Activated T-cell treated with anti-CD3 and anti-CD28 coated beads, Interleukin-2, amount 50 U/mL, for 4 hours (primary cell): ENCODE measurements around the gene LRRFIP1. TPM values are rescaled to one million over a fixed set of nuclear protein-coding genes. Genes with fewer than 3 reads are reported as not detected.
"Not testable (repeated sequence)": the region's sequence is repeated elsewhere in the genome, so short reads cannot be mapped to it uniquely, and the experiment has no call there.

Experiments used
- ATAC-seq, 2 donors: fragments of 200-7000 bp; cut with Tn5 transposase; one replicate each; pipeline ENCODE4 v1.10.0; 2021
- DNase-seq: peaks from one replicate; pipeline ENCODE4 v3.0.0-alpha.2; 2020
- H3K27me3 Mint-ChIP-seq: one replicate; pipeline ENCODE4 v1.8.0; 2021; ENCODE audit warnings: low read depth, mixed read lengths
- H3K36me3 Mint-ChIP-seq: one replicate; pipeline ENCODE4 v1.8.0; 2022; ENCODE audit warnings: mixed read lengths; ENCODE audit not compliant: insufficient read depth
- H3K4me1 Mint-ChIP-seq: one replicate; pipeline ENCODE4 v1.8.0; 2021; ENCODE audit warnings: low read depth, mixed read lengths
- H3K4me3 Mint-ChIP-seq: one replicate; pipeline ENCODE4 v1.8.0; 2021; ENCODE audit warnings: mild to moderate bottlenecking, moderate library complexity, mixed read lengths
- H3K9me3 Mint-ChIP-seq: one replicate; pipeline ENCODE4 v1.8.0; 2021; ENCODE audit warnings: mixed read lengths
- total RNA-seq, 3 donors: library from RNA; stranded (reverse); gene quantifications; one replicate each; pipeline ENCODE4 v1.2.1, GENCODE V29; 2021

LRRFIP1 gene
- total RNA-seq, 3 donors from 2014 or later: 160 to 203 (median 169) TPM

DNA sequence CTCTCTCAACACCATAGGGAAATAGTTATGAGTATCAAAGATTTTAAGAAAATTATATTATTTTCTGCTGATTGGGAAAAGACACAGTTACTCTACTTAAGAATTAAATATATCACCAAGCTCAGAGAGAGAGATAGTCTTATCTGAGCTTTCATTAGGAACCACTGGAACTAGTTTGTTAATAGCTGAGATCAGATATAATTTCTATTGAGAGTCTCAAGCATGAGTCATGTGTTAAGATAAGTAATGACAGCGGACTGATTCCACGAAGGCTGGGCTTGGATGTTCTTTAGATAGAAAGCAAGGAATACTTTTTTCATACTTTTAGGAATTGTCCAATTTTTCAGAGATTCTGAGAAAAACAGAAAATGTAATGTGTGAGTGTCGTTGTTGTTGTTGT is 126.8 kb downstream of the LRRFIP1 start:
- no peak overlapping the region for H3K4me3 Mint-ChIP-seq
- peaks cover 12% of the 10 kb centered on the region for H3K4me1 Mint-ChIP-seq
- no peaks in the 10 kb centered on the region for H3K27me3 Mint-ChIP-seq
- peaks cover 64% of the 10 kb centered on the region for H3K36me3 Mint-ChIP-seq
- no peaks in the 10 kb centered on the region for H3K9me3 Mint-ChIP-seq
- no peak for DNase-seq
- ATAC-seq: no peak

DNA sequence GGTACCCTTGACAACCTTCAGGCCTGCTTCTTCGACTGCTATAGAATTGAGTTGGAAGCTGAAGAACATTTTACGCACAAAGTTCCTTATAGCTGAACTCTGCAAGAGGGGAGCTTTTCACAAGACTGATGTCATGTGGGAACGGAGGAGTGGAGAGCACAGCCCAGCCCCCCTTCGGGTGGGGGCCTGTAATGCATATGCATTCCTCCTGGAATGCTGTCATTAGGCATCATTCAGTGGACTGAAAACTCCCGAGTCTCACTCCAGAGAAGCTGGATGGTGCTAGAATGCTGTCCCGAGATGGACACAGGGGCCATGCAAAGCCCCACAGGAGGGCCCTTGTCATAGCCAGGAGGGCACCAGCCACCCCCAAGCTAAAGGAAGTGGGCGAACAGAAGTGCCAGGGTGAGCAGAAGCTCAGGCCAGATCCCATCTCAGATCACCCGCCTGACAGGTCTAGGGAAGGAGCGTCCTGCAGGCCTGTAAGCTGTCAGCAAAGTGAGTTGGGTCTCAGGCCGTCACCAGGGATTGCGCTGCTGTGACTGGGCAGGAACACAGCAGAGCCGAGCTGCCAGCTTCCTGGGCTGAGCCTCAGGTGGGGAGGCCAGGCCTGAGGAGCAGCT is 127.3 kb downstream of the LRRFIP1 start:
- Mint-ChIP-seq H3K36me3 (peaks cover 60% of the 10 kb centered on the region), H3K4me3 (no peak overlapping the region), H3K9me3 (no peaks in the 10 kb centered on the region), H3K27me3 (no peaks in the 10 kb centered on the region), H3K4me1 (peaks cover 12% of the 10 kb centered on the region)
- DNase-seq: no peak
- ATAC-seq: no peak

DNA sequence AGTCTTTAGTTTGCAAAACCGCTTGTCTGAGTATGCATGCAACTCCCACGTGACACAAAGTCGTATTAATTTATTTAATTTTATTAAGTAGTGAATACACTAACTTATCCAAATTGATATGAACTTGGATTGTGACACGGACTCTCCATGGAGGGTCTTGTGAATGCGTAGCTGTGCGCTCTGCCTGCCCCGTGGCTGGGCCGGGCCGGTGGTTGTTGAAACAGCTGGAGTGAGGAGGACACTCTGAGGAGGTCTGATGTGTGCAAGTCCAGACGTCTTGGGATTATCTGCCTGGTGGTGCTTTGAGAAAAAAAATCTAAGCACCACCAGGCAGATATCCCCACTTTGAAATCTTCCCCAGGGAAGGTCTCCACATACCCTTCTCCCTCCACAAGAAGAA is 130.2 kb downstream of the LRRFIP1 start:
- Mint-ChIP-seq H3K4me1 (peaks cover 6% of the 10 kb centered on the region), H3K9me3 (no peaks in the 10 kb centered on the region), H3K27me3 (no peaks in the 10 kb centered on the region), H3K4me3 (no peak overlapping the region), H3K36me3 (peaks cover 64% of the 10 kb centered on the region)
- no peak for ATAC-seq
- DNase-seq: no peak

DNA sequence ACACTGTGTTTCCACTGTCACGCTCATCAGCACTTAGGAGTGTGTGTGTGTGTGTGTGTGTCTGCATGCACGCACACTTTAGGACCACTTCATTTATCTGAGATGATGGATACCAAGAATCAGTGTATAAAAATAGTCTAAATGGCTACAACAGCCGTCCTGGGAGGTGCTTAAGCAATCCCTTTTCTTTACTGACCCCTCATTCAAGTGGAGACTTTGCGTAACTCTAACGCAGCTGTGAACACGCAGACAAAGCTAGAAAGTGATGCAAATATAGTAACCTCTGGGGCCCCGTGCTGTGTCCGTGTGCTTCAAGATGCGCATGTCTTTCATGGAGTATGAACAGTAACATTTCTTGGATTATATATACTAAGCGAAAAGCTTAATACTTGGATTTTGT is 130.8 kb downstream of the LRRFIP1 start:
- H3K4me1 Mint-ChIP-seq: peaks cover under 1% of the 10 kb centered on the region
- no peaks in the 10 kb centered on the region for H3K27me3 Mint-ChIP-seq
- no peak overlapping the region for H3K4me3 Mint-ChIP-seq
- peaks cover 65% of the 10 kb centered on the region for H3K36me3 Mint-ChIP-seq
- H3K9me3 Mint-ChIP-seq: no peaks in the 10 kb centered on the region
- DNase-seq (no peak), ATAC-seq (no peak)

DNA sequence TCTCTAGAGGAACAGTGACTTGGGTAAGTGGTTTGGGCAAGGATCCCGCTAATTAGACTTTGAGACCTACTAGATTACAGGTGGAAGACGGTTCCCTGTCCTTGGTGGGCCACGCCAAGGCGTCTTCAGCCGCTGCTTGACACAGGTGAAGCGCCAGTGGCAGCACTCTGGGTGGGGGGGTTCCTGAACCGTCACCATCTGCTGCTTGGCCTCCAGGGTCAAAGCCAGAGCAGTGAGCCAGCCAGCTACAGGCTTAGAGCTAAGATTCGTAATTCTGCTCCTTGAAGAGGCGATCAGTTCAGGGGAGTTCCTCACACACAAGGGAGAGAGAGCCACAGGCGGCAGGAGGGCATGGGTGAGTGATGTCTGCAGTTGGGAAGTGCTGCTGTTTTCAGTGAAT is 131.8 kb downstream of the LRRFIP1 start:
- peaks cover 65% of the 10 kb centered on the region for H3K36me3 Mint-ChIP-seq

GRCh38 chr2:237760506-237761502 is 133.4 kb downstream of the LRRFIP1 start:
- H3K27me3 Mint-ChIP-seq: no peaks in the 10 kb centered on the region
- DNase-seq (no peak), ATAC-seq (no peak)
- H3K36me3 Mint-ChIP-seq: peaks cover 54% of the 10 kb centered on the region
- H3K4me3 Mint-ChIP-seq: no peak overlapping the region
- H3K4me1 Mint-ChIP-seq: no peaks in the 10 kb centered on the region
- H3K9me3 Mint-ChIP-seq: no peaks in the 10 kb centered on the region

More for the DNA sequence above, 131.8 kb downstream of the LRRFIP1 start:
- ATAC-seq (no peak), DNase-seq (no peak)
- Mint-ChIP-seq H3K4me3 (no peak overlapping the region), H3K9me3 (no peaks in the 10 kb centered on the region), H3K4me1 (no peaks in the 10 kb centered on the region), H3K27me3 (no peaks in the 10 kb centered on the region)

DNA sequence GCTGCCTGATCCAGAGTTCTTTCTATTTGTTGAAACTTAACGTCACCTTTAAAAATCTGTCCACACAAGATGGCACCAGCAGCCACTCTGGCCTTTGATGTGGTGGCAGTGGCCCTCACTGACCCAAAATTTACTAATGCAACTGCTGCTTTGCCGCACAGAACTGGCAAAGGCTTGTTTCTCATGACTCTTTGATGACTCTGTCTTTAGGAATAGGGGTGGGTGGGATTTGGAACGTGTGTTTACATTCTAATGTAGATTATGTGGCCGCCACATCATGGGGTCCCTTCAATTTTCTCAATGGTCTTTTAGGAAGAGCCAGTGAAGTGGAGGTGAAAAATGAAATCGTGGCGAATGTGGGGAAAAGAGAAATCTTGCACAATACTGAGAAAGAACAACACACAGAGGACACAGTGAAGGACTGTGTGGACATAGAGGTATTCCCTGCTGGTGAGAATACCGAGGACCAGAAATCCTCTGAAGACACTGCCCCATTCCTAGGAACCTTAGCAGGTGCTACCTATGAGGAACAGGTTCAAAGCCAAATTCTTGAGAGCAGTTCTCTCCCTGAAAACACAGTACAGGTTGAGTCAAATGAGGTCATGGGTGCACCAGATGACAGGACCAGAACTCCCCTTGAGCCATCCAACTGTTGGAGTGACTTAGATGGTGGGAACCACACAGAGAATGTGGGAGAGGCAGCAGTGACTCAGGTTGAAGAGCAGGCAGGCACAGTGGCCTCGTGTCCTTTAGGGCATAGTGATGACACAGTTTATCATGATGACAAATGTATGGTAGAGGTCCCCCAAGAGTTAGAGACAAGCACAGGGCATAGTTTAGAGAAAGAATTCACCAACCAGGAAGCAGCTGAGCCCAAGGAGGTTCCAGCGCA is 135.2 kb downstream of the LRRFIP1 start:
- not testable (repeated sequence) for H3K4me3 Mint-ChIP-seq, H3K9me3 Mint-ChIP-seq, DNase-seq, H3K27me3 Mint-ChIP-seq, H3K4me1 Mint-ChIP-seq
- peak in 1 of 2 donors; percentile 46 for ATAC-seq
- H3K36me3 Mint-ChIP-seq: peaks cover 50% of the 10 kb centered on the region

GRCh38 chr2:237763812-237764211 is 136.4 kb downstream of the LRRFIP1 start:
- Mint-ChIP-seq H3K9me3 (no peaks in the 10 kb centered on the region), H3K36me3 (peaks cover 52% of the 10 kb centered on the region), H3K4me3 (no peak overlapping the region), H3K27me3 (no peaks in the 10 kb centered on the region), H3K4me1 (no peaks in the 10 kb centered on the region)
- no peak for ATAC-seq
- no peak for DNase-seq

DNA sequence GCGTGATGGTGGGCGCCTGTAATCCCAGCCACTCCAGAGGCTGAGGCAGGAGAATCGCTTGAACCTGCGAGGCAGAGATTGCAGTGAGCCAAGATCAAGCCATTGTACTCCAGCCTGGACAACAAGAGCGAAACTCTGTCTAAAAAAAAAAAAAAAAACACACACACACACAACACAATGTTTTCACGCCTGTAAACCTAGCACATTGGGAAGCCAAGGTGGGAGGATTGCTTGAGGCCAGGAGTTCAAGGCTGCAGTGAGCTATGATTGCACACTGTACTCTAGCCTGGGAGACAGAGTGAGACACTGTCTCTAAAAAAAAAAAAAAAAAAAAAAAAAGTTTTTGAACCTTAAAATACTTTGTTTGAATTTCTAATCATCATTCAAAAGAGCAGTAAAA is 137.7 kb downstream of the LRRFIP1 start:
- not testable (repeated sequence) for DNase-seq, H3K4me3 Mint-ChIP-seq, H3K4me1 Mint-ChIP-seq, H3K9me3 Mint-ChIP-seq, ATAC-seq, H3K27me3 Mint-ChIP-seq
- peaks cover 50% of the 10 kb centered on the region for H3K36me3 Mint-ChIP-seq

GRCh38 chr2:237765875-237766274 is 138.5 kb downstream of the LRRFIP1 start:
- Mint-ChIP-seq H3K4me1 (no peaks in the 10 kb centered on the region), H3K4me3 (no peak overlapping the region), H3K36me3 (peaks cover 50% of the 10 kb centered on the region), H3K27me3 (no peaks in the 10 kb centered on the region), H3K9me3 (no peaks in the 10 kb centered on the region)
- DNase-seq: no peak
- ATAC-seq: no peak

GRCh38 chr2:237766340-237766739 is 139.0 kb downstream of the LRRFIP1 start:
- Mint-ChIP-seq H3K36me3 (peaks cover 50% of the 10 kb centered on the region), H3K9me3 (no peaks in the 10 kb centered on the region)
- no peak for DNase-seq

GRCh38 chr2:237772513-237772912 is 145.1 kb downstream of the LRRFIP1 start:
- no peak for ATAC-seq
- no peak for DNase-seq
- Mint-ChIP-seq H3K4me1 (no peaks in the 10 kb centered on the region), H3K4me3 (no peak overlapping the region), H3K36me3 (peaks cover 56% of the 10 kb centered on the region), H3K27me3 (no peaks in the 10 kb centered on the region), H3K9me3 (no peaks in the 10 kb centered on the region)

More at GRCh38 chr2:237766340-237766739, 139.0 kb downstream of the LRRFIP1 start:
- no peak for ATAC-seq
- Mint-ChIP-seq H3K4me3 (no peak overlapping the region), H3K4me1 (no peaks in the 10 kb centered on the region), H3K27me3 (no peaks in the 10 kb centered on the region)

DNA sequence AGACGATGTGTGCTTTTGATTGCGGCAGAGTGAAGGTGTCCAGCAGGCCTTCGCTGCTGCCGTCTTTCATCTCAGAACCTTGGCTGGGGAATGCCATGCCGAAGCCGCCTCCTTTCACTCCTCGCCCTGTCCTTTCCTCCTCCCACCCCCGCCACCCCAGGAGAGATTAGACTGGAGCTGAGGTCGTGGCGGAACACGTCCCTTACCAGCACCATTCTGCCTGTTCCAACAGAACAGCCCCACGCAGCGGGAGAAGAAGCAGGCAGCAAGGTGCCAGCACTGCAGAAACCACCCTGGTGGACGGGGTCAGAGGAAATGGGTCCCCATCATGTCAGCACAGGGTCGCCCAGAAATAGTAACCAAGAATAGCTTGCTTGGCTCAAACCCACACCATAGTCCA is 146.4 kb downstream of the LRRFIP1 start:
- DNase-seq (no peak), ATAC-seq (no peak)
- Mint-ChIP-seq H3K4me1 (no peaks in the 10 kb centered on the region), H3K9me3 (no peaks in the 10 kb centered on the region), H3K36me3 (peaks cover 58% of the 10 kb centered on the region), H3K4me3 (no peak overlapping the region), H3K27me3 (no peaks in the 10 kb centered on the region)
